Transverse colon (tissue), 3 donors: ENCODE results near the gene KXD1.

ENCODE experiments used
- CTCF ChIP-seq, 5 experiments: fragments of 200-600 bp in 3 of 5; fragments of 450-650 bp in 2 of 5; sonication (generic) in 3 of 5; IDR thresholded peaks; 1 replicate in 2 of 5; 2 replicates in 3 of 5; pipeline ENCODE4 v1.5.1; 2016 to 2017; ENCODE audit warnings: antibody characterized with exemption in 5 of 5, inconsistent platforms in 3 of 5, mild to moderate bottlenecking in 2 of 5, moderate library complexity in 1 of 5
- POLR2A ChIP-seq: fragments of 450-650 bp; IDR thresholded peaks from one replicate; pipeline ENCODE4 v1.6.1; 2016; ENCODE audit warnings: antibody characterized with exemption, mild to moderate bottlenecking, moderate library complexity

- no peak for TF ChIP-seq CTCF (IDR thresholded peaks at IDR 0.05)
- no peak for TF ChIP-seq POLR2A
These were observed 18.3 kb upstream of the KXD1 start for GRCh38 chr19:18539372-18539771.
